ENCODE measurements around the gene CARD10.

DNA sequence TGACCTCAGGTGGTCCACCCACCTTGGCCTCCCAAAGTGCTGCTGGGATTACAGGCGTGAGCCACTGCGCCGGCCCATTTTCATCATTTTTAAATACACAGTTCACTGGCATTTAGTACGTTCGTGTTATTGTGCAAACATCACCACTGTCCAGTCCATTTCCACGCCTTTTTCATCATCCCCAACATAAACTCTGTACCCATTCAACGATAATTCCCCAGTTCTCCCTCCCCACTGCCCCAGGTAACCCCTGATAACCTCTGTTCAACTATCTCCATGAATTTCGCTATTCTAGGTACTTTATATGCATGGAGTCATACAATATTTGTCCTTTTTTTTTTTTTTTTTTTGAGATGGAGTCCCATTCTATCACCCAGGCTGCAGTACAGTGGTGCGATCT, 73.7 kb downstream of the CARD10 start:
- TF ChIP-seq, protein P1, sequence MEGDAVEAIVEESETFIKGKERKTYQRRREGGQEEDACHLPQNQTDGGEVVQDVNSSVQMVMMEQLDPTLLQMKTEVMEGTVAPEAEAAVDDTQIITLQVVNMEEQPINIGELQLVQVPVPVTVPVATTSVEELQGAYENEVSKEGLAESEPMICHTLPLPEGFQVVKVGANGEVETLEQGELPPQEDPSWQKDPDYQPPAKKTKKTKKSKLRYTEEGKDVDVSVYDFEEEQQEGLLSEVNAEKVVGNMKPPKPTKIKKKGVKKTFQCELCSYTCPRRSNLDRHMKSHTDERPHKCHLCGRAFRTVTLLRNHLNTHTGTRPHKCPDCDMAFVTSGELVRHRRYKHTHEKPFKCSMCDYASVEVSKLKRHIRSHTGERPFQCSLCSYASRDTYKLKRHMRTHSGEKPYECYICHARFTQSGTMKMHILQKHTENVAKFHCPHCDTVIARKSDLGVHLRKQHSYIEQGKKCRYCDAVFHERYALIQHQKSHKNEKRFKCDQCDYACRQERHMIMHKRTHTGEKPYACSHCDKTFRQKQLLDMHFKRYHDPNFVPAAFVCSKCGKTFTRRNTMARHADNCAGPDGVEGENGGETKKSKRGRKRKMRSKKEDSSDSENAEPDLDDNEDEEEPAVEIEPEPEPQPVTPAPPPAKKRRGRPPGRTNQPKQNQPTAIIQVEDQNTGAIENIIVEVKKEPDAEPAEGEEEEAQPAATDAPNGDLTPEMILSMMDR (IDR thresholded peaks at IDR 0.05), result no peak
- no peak for TF ChIP-seq POLR2A (IDR thresholded peaks at IDR 0.05)
